A549 (cell line): ENCODE results near the gene KIF16B. TPM values are rescaled to one million over a fixed set of nuclear protein-coding genes. Genes with fewer than 3 reads are reported as not detected.

ENCODE experiments used
- ATAC-seq, 2 experiments: fragments of 200-7000 bp in 1 of 2; fragments of >200 bp in 1 of 2; cut with Nextera tagmentation in 1 of 2; cut with Tn5 transposase in 1 of 2; 3 replicates each; pipeline versions ENCODE4 v1.8.0 to v1.9.1; 2018 to 2020; ENCODE audit warnings: mild to moderate bottlenecking in 1 of 2, moderate library complexity in 1 of 2
- CTCF ChIA-PET: fragments of 300-600 bp; sonication (Branson Sonifier 250); formaldehyde crosslinking; extraction: SDS; loops from one replicate; lab custom pipeline; 2021; ENCODE audit warnings: antibody characterized with exemption, inconsistent platforms; lab: Yijun Ruan, JAX
- POLR2A ChIA-PET: fragments of 350-600 bp; formaldehyde crosslinking; extraction: SDS; loops from one replicate; lab custom pipeline; 2021; ENCODE audit warnings: antibody characterized with exemption, inconsistent platforms; lab: Yijun Ruan, JAX
- DNase-seq, 2 experiments: peaks; one replicate each; pipeline versions ENCODE4 v3.0.0 to v3.0.0-alpha.2; 2011 to 2016; ENCODE audit warnings: low read depth in 1 of 2, low spot score in 1 of 2
- FAIRE-seq: peaks from 2 replicates; lab custom pipeline; 2011; peaks lifted over from hg19 to GRCh38; lab: Jason Lieb, UNC
- H3K27ac ChIP-seq, 2 experiments: fragments of >200 bp; sonication (Bioruptor Twin); formaldehyde crosslinking; 3 replicates each; pipeline ENCODE4 v1.5.1; 2016 to 2017
- H3K4me1 ChIP-seq: fragments of >200 bp; sonication (Bioruptor Twin); formaldehyde crosslinking; 3 replicates; pipeline ENCODE4 v1.6.1; 2016
- H3K4me2 ChIP-seq: fragments of >200 bp; sonication (Bioruptor Twin); formaldehyde crosslinking; 3 replicates; pipeline ENCODE4 v1.6.1; 2016
- H3K4me3 ChIP-seq: fragments of >200 bp; sonication (Bioruptor Twin); formaldehyde crosslinking; 3 replicates; pipeline ENCODE4 v1.5.1; 2016
- H3K9me3 ChIP-seq: fragments of >200 bp; sonication (Bioruptor Twin); formaldehyde crosslinking; 3 replicates; pipeline ENCODE4 v1.6.1; 2016
- BHLHE40 ChIP-seq: IDR thresholded peaks from 2 replicates; pipeline ENCODE4 v1.6.1; 2012; ENCODE audit warnings: low read depth, low read length, inconsistent platforms
- EHMT2 ChIP-seq: fragments of 200-600 bp; sonication (generic); IDR thresholded peaks from 2 replicates; pipeline ENCODE4 v1.6.1; 2016; ENCODE audit warnings: antibody characterized with exemption, low read depth, mild to moderate bottlenecking, moderate library complexity
- FOSL2 ChIP-seq, 2 experiments: fragments of 450-650 bp in 1 of 2; fragments of >200 bp in 1 of 2; sonication (Bioruptor Twin) in 1 of 2; formaldehyde crosslinking; IDR thresholded peaks; 2 replicates each; pipeline versions ENCODE4 v1.5.0 to v1.6.1; 2016 to 2020; ENCODE audit warnings: mild to moderate bottlenecking in 1 of 2, moderate library complexity in 1 of 2
- FOXS1 ChIP-seq: fragments of 250-450 bp; sonication (Bioruptor Pico); IDR thresholded peaks from 2 replicates; pipeline ENCODE4 v1.5.0; 2020; ENCODE audit warnings: mild to moderate bottlenecking, moderate library complexity
- GATA3 ChIP-seq: IDR thresholded peaks from 2 replicates; pipeline ENCODE4 v1.6.1; 2012; ENCODE audit warnings: borderline replicate concordance
- HDAC2 ChIP-seq: fragments of 200-600 bp; sonication (generic); IDR thresholded peaks from 2 replicates; pipeline ENCODE4 v1.6.1; 2016
- HES2 ChIP-seq: fragments of >200 bp; sonication (Bioruptor Twin); formaldehyde crosslinking; IDR thresholded peaks from 2 replicates; pipeline ENCODE4 v1.6.1; 2016
- HEYL ChIP-seq: fragments of 250-450 bp; sonication (Bioruptor Pico); IDR thresholded peaks from 2 replicates; pipeline ENCODE4 v1.8.0; 2021; ENCODE audit warnings: mild to moderate bottlenecking, moderate library complexity
- HOXA7 ChIP-seq: fragments of 250-450 bp; sonication (Bioruptor Pico); IDR thresholded peaks from 2 replicates; pipeline ENCODE4 v1.5.0; 2020; ENCODE audit warnings: mild to moderate bottlenecking, moderate library complexity
- HOXB13 ChIP-seq: fragments of 250-450 bp; sonication (Bioruptor Pico); IDR thresholded peaks from 2 replicates; pipeline ENCODE4 v1.5.0; 2020; ENCODE audit warnings: low read depth, mild to moderate bottlenecking, moderate library complexity
- JUNB ChIP-seq: fragments of >200 bp; sonication (Bioruptor Twin); formaldehyde crosslinking; IDR thresholded peaks from 2 replicates; pipeline ENCODE4 v1.6.1; 2016
- MAFK ChIP-seq: fragments of 450-650 bp; IDR thresholded peaks from 2 replicates; pipeline ENCODE4 v1.6.1; 2014; ENCODE audit not compliant: partially characterized antibody
- MAZ ChIP-seq: fragments of 150-350 bp; IDR thresholded peaks from 2 replicates; pipeline ENCODE4 v1.6.1; 2014; ENCODE audit warnings: antibody characterized with exemption, low read depth, low read length, borderline replicate concordance
- RCOR1 ChIP-seq: fragments of 150-350 bp; IDR thresholded peaks from 2 replicates; pipeline ENCODE4 v1.6.1; 2014; ENCODE audit warnings: antibody characterized with exemption, low read length, low read depth
- RFX5 ChIP-seq: fragments of 450-650 bp; IDR thresholded peaks from 2 replicates; pipeline ENCODE4 v1.7.1; 2014; ENCODE audit warnings: antibody characterized with exemption, mild to moderate bottlenecking, moderate library complexity
- RNF2 ChIP-seq: fragments of 200-600 bp; sonication (generic); IDR thresholded peaks from 2 replicates; pipeline ENCODE4 v1.6.1; 2016; ENCODE audit warnings: low read depth, mild to moderate bottlenecking, antibody characterized with exemption, moderate library complexity, borderline replicate concordance
- SREBF2 ChIP-seq: fragments of 450-650 bp; IDR thresholded peaks from 2 replicates; pipeline ENCODE4 v1.6.1; 2014; ENCODE audit warnings: mild to moderate bottlenecking, moderate library complexity
- TFCP2L1 ChIP-seq: fragments of 250-450 bp; sonication (Bioruptor Pico); IDR thresholded peaks from 2 replicates; pipeline ENCODE4 v1.5.0; 2021; ENCODE audit warnings: mild to moderate bottlenecking
- ZNF302 ChIP-seq: fragments of 250-450 bp; sonication (Bioruptor Pico); IDR thresholded peaks from 2 replicates; pipeline ENCODE4 v1.9.0; 2021; ENCODE audit warnings: inconsistent platforms, mild to moderate bottlenecking, moderate library complexity
- ZSCAN20 ChIP-seq: fragments of 250-450 bp; sonication (Bioruptor Pico); IDR thresholded peaks from 2 replicates; pipeline ENCODE4 v1.8.0; 2022; ENCODE audit warnings: mild to moderate bottlenecking, moderate library complexity
- WGBS: methylation state at CpG from one replicate; pipeline ENCODE4 v1.1.6; 2017; ENCODE audit errors: missing lambda C conversion rate; 5-methylcytosine and 5-hydroxymethylcytosine counted together
- polyA plus RNA-seq, 4 experiments: library from polyadenylated mRNA; depleted of rRNA in 3 of 4; stranded (reverse); fragments of >200 nt; fragmentation: RNase III in 1 of 4; extraction: RNeasy Plus Mini Kit Qiagen cat#74134 plus additional on column Dnase treatment in 1 of 4; gene quantifications; 2 replicates in 3 of 4; 3 replicates in 1 of 4; pipeline ENCODE4 v1.2.3, GENCODE V29; 2011 to 2017
- TF ChIP-seq, protein P1 (sequence below): fragments of >200 bp; sonication (Bioruptor Twin); formaldehyde crosslinking; IDR thresholded peaks from 3 replicates; pipeline ENCODE4 v1.6.1; 2016
- TF ChIP-seq, protein P2 (sequence below): fragments of >200 bp; sonication (Bioruptor Twin); formaldehyde crosslinking; IDR thresholded peaks from 3 replicates; pipeline ENCODE4 v1.5.1; 2016

KIF16B gene
- polyA plus RNA-seq, 2 of the 4 experiments (the other 2 are of a cell fraction), result 14.1 to 23.3 TPM

DNA sequence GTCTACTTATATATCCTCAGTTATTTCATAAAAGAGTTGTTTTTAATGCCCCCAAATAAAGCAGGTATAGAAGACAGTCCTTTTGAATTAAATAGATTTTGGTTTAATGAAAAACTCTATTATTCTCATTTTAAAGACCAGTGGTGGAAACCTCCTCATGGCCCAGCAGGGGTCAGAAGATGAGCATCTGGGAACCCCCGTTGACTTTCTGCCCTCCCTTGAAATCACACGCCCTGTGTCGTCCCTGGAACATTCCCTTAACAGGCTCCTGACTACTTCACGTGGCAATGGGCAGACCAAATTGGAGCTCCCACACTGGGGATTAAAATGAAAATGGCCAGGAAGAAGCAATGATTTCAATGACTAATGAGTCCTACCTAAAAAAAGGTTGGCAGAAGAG, 220.9 kb downstream of the KIF16B start:
- FAIRE-seq (no peak), ATAC-seq (peak in 1 of 2 experiments; percentile 52; a peak in 3 of 6 replicates), DNase-seq (no peak)
- ChIA-PET CTCF (interaction anchor here (0.8 kb wide), 1 partner anchor 124 kb away, joined by 3 read pairs; no protein-coding TSS in a partner anchor), POLR2A (no interaction called here)
- Histone ChIP-seq H3K27ac (no peak overlapping the region), H3K4me3 (no peak overlapping the region), H3K9me3 (no peaks in the 10 kb centered on the region), H3K4me2 (no peak overlapping the region), H3K4me1 (peaks cover 11% of the 10 kb centered on the region; the same call in 2 of the 3 replicates)
- 84% methylated on average over 4 of the region's 4 CpGs for WGBS
- no peak for TF ChIP-seq HEYL (CRISPR knock-in tag)

GRCh38 chr20:16351415-16351814, 221.8 kb downstream of the KIF16B start:
- FAIRE-seq, result no peak
- DNase-seq, result no peak

DNA sequence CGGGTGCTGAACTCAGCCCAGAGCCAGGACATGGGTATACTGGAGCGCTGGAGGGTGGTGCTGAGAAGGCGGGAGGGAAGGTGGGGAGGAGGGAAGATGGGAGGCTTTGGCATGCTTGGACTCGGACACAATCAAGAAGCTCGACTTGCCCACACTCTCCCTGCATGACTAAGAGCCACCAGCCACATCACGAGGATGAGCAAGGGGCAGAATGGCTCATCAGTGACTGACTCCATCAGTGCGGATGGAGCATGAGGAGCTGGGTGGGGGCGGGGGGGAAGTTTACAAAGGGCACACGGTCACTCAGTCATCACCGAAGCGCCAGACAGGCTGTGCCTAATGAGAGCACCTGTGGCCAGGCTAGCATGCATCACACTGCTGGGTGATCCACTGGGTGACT, 222.8 kb downstream of the KIF16B start:
- DNase-seq, result peak; percentile 13 to 31
- POLR2A ChIA-PET, result no interaction called here
- Histone ChIP-seq H3K9me3 (no peaks in the 10 kb centered on the region), H3K27ac (peak overlapping the region; percentile 40 to 41; a peak in 2 of 6 replicates), H3K4me3 (no peak overlapping the region), H3K4me1 (peaks cover 11% of the 10 kb centered on the region; the same call in 2 of the 3 replicates), H3K4me2 (0 out of 3 replicates have a peak overlapping the region, but pooled peaks have one; percentile 21)
- 50% methylated on average over 10 of the region's 11 CpGs for WGBS
- TF ChIP-seq EHMT2 (no peak), JUNB (peak; percentile 33; the same call in 1 of the 2 replicates), FOSL2 (IDR thresholded peaks at IDR 0.05) (0 out of 2 replicates have a peak, but pooled peaks have one; percentile 24), FOSL2 (CRISPR knock-in tag; IDR thresholded peaks at IDR 0.05) (peak; percentile 26)
- FAIRE-seq, result no peak
- CTCF ChIA-PET, result interaction anchor here (0.9 kb wide), 1 partner anchor 18 kb away, joined by 3 read pairs; no protein-coding TSS in a partner anchor
- ATAC-seq, result peak; percentile 63 to 83

More at GRCh38 chr20:16351415-16351814, 221.8 kb downstream of the KIF16B start:
- Histone ChIP-seq H3K9me3 (no peaks in the 10 kb centered on the region), H3K4me2 (no peak overlapping the region), H3K4me1 (peaks cover 11% of the 10 kb centered on the region; the same call in 2 of the 3 replicates), H3K4me3 (no peak overlapping the region), H3K27ac (no peak overlapping the region; a peak in 1 of 6 replicates)
- 92% methylated on average over 9 of the region's 9 CpGs for WGBS
- POLR2A ChIA-PET, result no interaction called here
- TF ChIP-seq MAFK, result no peak
- TF ChIP-seq SREBF2, result no peak
- TF ChIP-seq RFX5, result no peak
- TF ChIP-seq TFCP2L1 (CRISPR knock-in tag), result no peak
- no peak for TF ChIP-seq RCOR1
- no peak for TF ChIP-seq MAZ
- CTCF ChIA-PET, result interaction anchor here (0.8 to 1.1 kb wide), 2 partner anchors 17 to 125 kb away, joined by 3 read pairs; no protein-coding TSS in a partner anchor
- ATAC-seq, result no peak

GRCh38 chr20:16349523-16350260, 223.6 kb downstream of the KIF16B start:
- TF ChIP-seq HDAC2 (no peak), MAZ (no peak), BHLHE40 (no peak), GATA3 (no peak), MAFK (no peak), ZSCAN20 (CRISPR knock-in tag) (no peak), HOXA7 (no peak), HOXB13 (CRISPR knock-in tag) (no peak), FOXS1 (no peak), EHMT2 (no peak), FOSL2 (IDR thresholded peaks at IDR 0.05) (no peak), FOSL2 (CRISPR knock-in tag; IDR thresholded peaks at IDR 0.05) (no peak), HES2 (no peak), RNF2 (no peak), ZNF302 (CRISPR knock-in tag) (no peak)
- TF ChIP-seq, protein P1, sequence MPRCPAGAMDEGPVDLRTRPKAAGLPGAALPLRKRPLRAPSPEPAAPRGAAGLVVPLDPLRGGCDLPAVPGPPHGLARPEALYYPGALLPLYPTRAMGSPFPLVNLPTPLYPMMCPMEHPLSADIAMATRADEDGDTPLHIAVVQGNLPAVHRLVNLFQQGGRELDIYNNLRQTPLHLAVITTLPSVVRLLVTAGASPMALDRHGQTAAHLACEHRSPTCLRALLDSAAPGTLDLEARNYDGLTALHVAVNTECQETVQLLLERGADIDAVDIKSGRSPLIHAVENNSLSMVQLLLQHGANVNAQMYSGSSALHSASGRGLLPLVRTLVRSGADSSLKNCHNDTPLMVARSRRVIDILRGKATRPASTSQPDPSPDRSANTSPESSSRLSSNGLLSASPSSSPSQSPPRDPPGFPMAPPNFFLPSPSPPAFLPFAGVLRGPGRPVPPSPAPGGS, result no peak
- TF ChIP-seq, protein P2, sequence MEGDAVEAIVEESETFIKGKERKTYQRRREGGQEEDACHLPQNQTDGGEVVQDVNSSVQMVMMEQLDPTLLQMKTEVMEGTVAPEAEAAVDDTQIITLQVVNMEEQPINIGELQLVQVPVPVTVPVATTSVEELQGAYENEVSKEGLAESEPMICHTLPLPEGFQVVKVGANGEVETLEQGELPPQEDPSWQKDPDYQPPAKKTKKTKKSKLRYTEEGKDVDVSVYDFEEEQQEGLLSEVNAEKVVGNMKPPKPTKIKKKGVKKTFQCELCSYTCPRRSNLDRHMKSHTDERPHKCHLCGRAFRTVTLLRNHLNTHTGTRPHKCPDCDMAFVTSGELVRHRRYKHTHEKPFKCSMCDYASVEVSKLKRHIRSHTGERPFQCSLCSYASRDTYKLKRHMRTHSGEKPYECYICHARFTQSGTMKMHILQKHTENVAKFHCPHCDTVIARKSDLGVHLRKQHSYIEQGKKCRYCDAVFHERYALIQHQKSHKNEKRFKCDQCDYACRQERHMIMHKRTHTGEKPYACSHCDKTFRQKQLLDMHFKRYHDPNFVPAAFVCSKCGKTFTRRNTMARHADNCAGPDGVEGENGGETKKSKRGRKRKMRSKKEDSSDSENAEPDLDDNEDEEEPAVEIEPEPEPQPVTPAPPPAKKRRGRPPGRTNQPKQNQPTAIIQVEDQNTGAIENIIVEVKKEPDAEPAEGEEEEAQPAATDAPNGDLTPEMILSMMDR, result no peak

More at GRCh38 chr20:16349523-16350260, 223.6 kb downstream of the KIF16B start:
- H3K4me3 ChIP-seq, result no peak overlapping the region
- H3K4me2 ChIP-seq, result no peak overlapping the region
- no peak for DNase-seq
- CTCF ChIA-PET, result no interaction called here
- FAIRE-seq, result no peak
- POLR2A ChIA-PET, result no interaction called here
- H3K4me1 ChIP-seq, result peaks cover 11% of the 10 kb centered on the region; the same call in 2 of the 3 replicates
- no peaks in the 10 kb centered on the region for H3K9me3 ChIP-seq
- 0 out of 6 replicates have a peak, but pooled peaks of 1 of the 2 experiments have one; percentile 14 for ATAC-seq
- H3K27ac ChIP-seq, result peak overlapping the region; percentile 38 to 40; a peak in 2 of 6 replicates
- WGBS, result 70% methylated on average over 6 of the region's 6 CpGs
